ENCODE data around the gene LEP. TPM values are rescaled to one million over a fixed set of nuclear protein-coding genes. Genes with fewer than 3 reads are reported as not detected.

Gene LEP
- total RNA-seq, 1 donor from 2014 or later: not detected

DNA sequence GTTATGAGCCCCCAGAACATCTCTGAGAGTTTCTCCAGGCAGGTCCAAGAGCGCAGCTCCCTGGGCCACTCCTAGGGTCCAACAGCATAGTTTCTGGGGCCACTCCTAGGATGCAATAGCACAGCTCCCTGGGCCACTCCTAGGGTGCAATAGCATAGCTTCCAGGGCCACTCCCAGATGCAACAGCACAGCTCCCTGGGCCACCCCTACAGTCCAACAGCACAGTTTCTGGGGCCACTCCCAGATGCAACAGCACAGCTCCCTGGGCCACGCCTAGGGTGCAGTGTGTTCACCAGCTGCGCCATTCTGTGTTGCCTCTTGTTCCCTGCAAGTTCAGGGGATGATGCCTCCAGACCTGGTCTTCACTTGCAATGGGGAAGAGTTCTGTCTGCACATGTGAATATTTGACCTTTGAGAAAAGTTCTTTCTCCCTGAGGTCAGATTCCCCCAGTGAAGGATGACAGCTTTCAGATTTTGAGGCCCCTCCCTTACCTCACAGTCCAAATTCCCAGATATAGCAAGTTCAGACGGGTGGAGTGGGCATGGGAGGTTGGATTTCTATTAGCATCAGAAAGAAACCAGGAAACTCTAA lies 43.0 kb upstream of the LEP start:
- H3K27me3 Mint-ChIP-seq (ENCODE audit: unreplicated experiment): peaks cover 18% of the 10 kb centered on the region
- no peak for DNase-seq
- no peak overlapping the region for H3K4me3 Mint-ChIP-seq (ENCODE audit: unreplicated experiment)
- TF ChIP-seq, protein P1, sequence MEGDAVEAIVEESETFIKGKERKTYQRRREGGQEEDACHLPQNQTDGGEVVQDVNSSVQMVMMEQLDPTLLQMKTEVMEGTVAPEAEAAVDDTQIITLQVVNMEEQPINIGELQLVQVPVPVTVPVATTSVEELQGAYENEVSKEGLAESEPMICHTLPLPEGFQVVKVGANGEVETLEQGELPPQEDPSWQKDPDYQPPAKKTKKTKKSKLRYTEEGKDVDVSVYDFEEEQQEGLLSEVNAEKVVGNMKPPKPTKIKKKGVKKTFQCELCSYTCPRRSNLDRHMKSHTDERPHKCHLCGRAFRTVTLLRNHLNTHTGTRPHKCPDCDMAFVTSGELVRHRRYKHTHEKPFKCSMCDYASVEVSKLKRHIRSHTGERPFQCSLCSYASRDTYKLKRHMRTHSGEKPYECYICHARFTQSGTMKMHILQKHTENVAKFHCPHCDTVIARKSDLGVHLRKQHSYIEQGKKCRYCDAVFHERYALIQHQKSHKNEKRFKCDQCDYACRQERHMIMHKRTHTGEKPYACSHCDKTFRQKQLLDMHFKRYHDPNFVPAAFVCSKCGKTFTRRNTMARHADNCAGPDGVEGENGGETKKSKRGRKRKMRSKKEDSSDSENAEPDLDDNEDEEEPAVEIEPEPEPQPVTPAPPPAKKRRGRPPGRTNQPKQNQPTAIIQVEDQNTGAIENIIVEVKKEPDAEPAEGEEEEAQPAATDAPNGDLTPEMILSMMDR (IDR thresholded peaks at IDR 0.05; ENCODE audit: partially characterized antibody, unreplicated experiment): no peak
- peaks cover 19% of the 10 kb centered on the region for H3K4me1 Mint-ChIP-seq (ENCODE audit: low read depth, unreplicated experiment)
- peaks cover 11% of the 10 kb centered on the region for H3K9me3 Mint-ChIP-seq (ENCODE audit: unreplicated experiment)
- peaks cover 44% of the 10 kb centered on the region for H3K36me3 Mint-ChIP-seq (ENCODE audit: unreplicated experiment)
- H3K27ac Mint-ChIP-seq (ENCODE audit: unreplicated experiment): no peak overlapping the region

DNA sequence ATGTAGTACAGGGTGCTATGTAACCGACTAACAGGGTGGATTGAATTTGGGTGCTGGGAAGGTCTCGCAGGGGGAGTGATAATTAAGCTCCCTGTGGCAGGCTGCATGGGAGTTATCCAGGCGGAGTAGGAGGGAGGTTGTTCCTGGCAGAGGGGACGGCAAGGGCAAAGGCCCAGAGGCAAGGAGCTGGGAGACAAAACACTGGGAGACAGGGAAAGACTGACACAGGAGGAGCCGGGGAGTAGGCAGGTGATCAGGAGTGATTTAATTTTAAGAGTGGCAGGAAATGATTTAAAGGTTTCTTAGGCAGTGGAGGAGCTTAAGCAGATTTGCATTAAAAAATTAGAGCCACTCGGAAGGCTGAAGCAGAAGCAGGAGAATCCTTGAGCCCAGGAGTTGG lies 40.7 kb upstream of the LEP start:
- DNase-seq: no peak
- Mint-ChIP-seq H3K4me1 (ENCODE audit: low read depth, unreplicated experiment) (peaks cover 21% of the 10 kb centered on the region), H3K27me3 (ENCODE audit: unreplicated experiment) (peaks cover 20% of the 10 kb centered on the region), H3K9me3 (ENCODE audit: unreplicated experiment) (peaks cover 10% of the 10 kb centered on the region), H3K36me3 (ENCODE audit: unreplicated experiment) (peaks cover 29% of the 10 kb centered on the region), H3K27ac (ENCODE audit: unreplicated experiment) (peak overlapping the region; percentile 31), H3K4me3 (ENCODE audit: unreplicated experiment) (peak overlapping the region; percentile 8)
- TF ChIP-seq, protein P1 (IDR thresholded peaks at IDR 0.05; ENCODE audit: partially characterized antibody, unreplicated experiment): no peak

DNA sequence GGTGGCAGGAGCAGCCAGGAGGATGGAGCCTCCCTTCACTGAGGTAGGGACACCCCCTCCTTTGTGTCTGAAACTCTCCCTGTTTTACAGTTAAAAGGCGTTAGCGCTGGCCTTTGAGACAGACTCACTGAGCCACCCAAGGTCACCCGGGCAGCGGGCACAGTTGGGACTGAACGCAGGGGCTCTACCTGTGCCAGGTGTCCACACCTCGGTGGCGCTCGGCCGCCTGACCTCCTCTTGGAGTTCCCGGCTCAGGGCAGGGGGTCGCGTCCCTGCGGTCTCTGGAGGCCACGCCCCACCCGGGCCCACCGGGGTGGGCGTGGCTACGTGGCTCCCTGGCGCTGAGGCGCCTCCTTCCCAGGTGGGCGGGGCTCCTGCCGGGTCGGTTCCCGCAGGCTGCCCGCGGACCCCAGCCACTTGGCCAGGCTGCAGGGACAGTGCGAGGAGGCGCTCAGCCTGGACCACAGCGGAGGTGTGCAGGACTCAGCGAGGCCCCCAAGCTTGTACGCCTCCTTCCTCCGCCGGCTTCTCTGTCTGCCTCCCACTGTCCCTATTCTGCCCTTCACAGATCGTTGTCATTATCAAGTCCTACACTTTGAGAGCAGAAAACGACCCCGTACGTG lies 39.9 kb upstream of the LEP start:
- peaks cover 23% of the 10 kb centered on the region for H3K36me3 Mint-ChIP-seq (ENCODE audit: unreplicated experiment)
- DNase-seq: peak; percentile 59
- peaks cover 10% of the 10 kb centered on the region for H3K9me3 Mint-ChIP-seq (ENCODE audit: unreplicated experiment)

DNA sequence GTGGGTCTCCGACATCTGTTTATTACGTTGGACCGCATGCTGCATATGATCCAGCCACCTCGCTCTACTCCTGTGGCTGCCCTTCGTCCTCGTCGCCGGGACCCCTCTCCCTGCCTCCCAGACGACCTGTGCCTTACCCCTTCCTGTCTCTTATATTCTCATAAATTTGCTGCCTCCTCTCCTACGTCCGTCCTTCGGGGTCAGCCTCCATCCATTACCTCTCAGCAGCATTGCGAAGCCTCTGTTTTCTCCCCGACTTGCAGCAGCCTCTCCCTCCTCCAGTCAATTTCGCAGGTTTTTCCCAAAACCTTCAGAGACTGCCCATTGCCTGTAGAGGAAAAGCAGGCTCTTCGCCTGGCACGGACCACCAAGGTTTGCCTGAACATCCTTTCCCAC lies 39.4 kb upstream of the LEP start:
- H3K9me3 Mint-ChIP-seq (ENCODE audit: unreplicated experiment): peaks cover 10% of the 10 kb centered on the region

More for the DNA sequence above, 39.9 kb upstream of the LEP start:
- H3K4me1 Mint-ChIP-seq (ENCODE audit: low read depth, unreplicated experiment): peaks cover 23% of the 10 kb centered on the region
- no peak overlapping the region for H3K27ac Mint-ChIP-seq (ENCODE audit: unreplicated experiment)
- H3K4me3 Mint-ChIP-seq (ENCODE audit: unreplicated experiment): peak overlapping the region; percentile 53
- H3K27me3 Mint-ChIP-seq (ENCODE audit: unreplicated experiment): peaks cover 23% of the 10 kb centered on the region
- TF ChIP-seq, protein P1 (IDR thresholded peaks at IDR 0.05; ENCODE audit: partially characterized antibody, unreplicated experiment): no peak

More for the DNA sequence above, 39.4 kb upstream of the LEP start:
- Mint-ChIP-seq H3K36me3 (ENCODE audit: unreplicated experiment) (peaks cover 18% of the 10 kb centered on the region), H3K27me3 (ENCODE audit: unreplicated experiment) (peaks cover 23% of the 10 kb centered on the region), H3K4me3 (ENCODE audit: unreplicated experiment) (peak overlapping the region; percentile 53), H3K4me1 (ENCODE audit: low read depth, unreplicated experiment) (peaks cover 23% of the 10 kb centered on the region), H3K27ac (ENCODE audit: unreplicated experiment) (no peak overlapping the region)
- TF ChIP-seq, protein P1 (IDR thresholded peaks at IDR 0.05; ENCODE audit: partially characterized antibody, unreplicated experiment): no peak
- DNase-seq: no peak

Data from glutamatergic neuron (in vitro differentiated cells).